ENCODE data around the gene GALNT12. TPM values are rescaled to one million over a fixed set of nuclear protein-coding genes. Genes with fewer than 3 reads are reported as not detected.

The GALNT12 gene
- total RNA-seq, 1 donor from 2014 or later, result not detected

GRCh38 chr9:98864281-98865174, 57.1 kb downstream of the GALNT12 start:
- no peak for DNase-seq (ENCODE audit: extremely low spot score, unreplicated experiment)
- Mint-ChIP-seq H3K27ac (ENCODE audit: unreplicated experiment) (no peak overlapping the region), H3K36me3 (ENCODE audit: unreplicated experiment) (no peaks in the 10 kb centered on the region), H3K27me3 (ENCODE audit: unreplicated experiment) (peaks cover 50% of the 10 kb centered on the region), H3K4me3 (ENCODE audit: unreplicated experiment) (no peak overlapping the region), H3K9me3 (ENCODE audit: unreplicated experiment) (peaks cover 4% of the 10 kb centered on the region), H3K4me1 (ENCODE audit: unreplicated experiment) (peaks cover 21% of the 10 kb centered on the region)
- TF ChIP-seq, protein P1, sequence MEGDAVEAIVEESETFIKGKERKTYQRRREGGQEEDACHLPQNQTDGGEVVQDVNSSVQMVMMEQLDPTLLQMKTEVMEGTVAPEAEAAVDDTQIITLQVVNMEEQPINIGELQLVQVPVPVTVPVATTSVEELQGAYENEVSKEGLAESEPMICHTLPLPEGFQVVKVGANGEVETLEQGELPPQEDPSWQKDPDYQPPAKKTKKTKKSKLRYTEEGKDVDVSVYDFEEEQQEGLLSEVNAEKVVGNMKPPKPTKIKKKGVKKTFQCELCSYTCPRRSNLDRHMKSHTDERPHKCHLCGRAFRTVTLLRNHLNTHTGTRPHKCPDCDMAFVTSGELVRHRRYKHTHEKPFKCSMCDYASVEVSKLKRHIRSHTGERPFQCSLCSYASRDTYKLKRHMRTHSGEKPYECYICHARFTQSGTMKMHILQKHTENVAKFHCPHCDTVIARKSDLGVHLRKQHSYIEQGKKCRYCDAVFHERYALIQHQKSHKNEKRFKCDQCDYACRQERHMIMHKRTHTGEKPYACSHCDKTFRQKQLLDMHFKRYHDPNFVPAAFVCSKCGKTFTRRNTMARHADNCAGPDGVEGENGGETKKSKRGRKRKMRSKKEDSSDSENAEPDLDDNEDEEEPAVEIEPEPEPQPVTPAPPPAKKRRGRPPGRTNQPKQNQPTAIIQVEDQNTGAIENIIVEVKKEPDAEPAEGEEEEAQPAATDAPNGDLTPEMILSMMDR (IDR thresholded peaks at IDR 0.05), result no peak

DNA sequence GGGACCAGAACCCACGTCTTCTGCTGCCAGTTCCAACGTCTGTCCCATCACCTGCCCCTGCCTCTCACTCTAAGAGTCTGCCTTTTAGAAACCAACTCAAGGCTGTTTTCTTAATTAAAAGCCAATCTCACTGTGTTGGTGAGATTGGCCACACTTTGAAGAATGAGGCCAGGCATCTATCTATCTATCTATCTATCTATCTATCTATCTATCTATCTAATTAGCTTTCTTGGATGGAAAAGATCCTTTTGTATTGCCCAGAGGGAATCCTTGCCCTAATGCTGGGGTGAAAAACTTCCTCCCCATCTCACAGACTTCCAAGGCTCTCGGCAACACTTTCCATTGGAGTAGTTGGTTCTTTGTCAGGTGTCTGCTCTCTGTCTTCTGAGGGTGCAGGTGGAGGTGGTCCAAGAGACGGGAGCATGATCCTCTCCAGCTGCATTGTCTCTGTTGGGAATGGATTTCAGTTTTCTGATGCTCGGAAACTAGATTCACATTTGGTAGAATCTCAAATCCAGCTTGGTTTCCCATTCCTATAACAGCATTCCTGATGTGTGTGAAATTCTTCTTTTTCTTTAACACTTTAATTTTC, 57.9 kb downstream of the GALNT12 start:
- H3K36me3 Mint-ChIP-seq (ENCODE audit: unreplicated experiment), result no peaks in the 10 kb centered on the region
- TF ChIP-seq, protein P1 (IDR thresholded peaks at IDR 0.05), result no peak
- peaks cover 4% of the 10 kb centered on the region for H3K9me3 Mint-ChIP-seq (ENCODE audit: unreplicated experiment)
- H3K27ac Mint-ChIP-seq (ENCODE audit: unreplicated experiment), result no peak overlapping the region
- peaks cover 43% of the 10 kb centered on the region for H3K27me3 Mint-ChIP-seq (ENCODE audit: unreplicated experiment)
- no peak for DNase-seq (ENCODE audit: extremely low spot score, unreplicated experiment)
- peaks cover 21% of the 10 kb centered on the region for H3K4me1 Mint-ChIP-seq (ENCODE audit: unreplicated experiment)
- H3K4me3 Mint-ChIP-seq (ENCODE audit: unreplicated experiment), result no peak overlapping the region

DNA sequence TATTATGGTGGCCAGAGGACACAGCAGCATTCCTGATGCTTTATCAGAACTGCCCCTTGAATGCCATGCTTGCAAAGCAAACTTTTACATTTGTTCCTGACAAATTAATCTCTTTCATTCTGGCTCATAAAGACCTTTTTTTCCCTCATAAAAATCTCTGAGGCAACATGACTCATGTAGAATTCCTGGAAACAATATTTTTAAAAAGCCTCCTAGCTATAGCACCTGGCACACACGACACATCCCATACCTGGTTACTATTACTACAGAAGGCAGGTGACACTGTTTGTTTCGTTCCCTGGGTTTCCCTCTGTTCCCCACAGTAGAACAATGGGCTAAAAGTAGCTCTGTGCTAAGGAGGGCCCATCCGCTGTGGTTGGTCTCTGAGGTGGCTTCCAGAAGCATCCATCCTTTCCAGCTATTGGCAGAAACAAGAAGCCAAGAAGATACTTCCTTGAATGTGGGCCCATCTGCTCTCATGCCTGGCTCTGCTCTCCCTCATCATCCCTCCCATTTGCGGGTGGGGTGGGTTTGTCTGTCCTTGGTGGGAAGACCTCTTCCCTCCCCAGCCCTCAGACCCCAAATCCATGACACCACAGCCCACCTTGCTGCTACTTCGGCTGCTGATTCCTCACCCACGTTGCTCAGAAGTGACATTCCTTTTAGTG, 59.1 kb downstream of the GALNT12 start:
- Mint-ChIP-seq H3K4me1 (ENCODE audit: unreplicated experiment) (peaks cover 16% of the 10 kb centered on the region), H3K4me3 (ENCODE audit: unreplicated experiment) (no peak overlapping the region), H3K36me3 (ENCODE audit: unreplicated experiment) (no peaks in the 10 kb centered on the region), H3K27me3 (ENCODE audit: unreplicated experiment) (peaks cover 54% of the 10 kb centered on the region), H3K9me3 (ENCODE audit: unreplicated experiment) (peaks cover 4% of the 10 kb centered on the region), H3K27ac (ENCODE audit: unreplicated experiment) (no peak overlapping the region)
- TF ChIP-seq, protein P1 (IDR thresholded peaks at IDR 0.05), result no peak
- no peak for DNase-seq (ENCODE audit: extremely low spot score, unreplicated experiment)

- Mint-ChIP-seq H3K27ac (ENCODE audit: unreplicated experiment) (no peak overlapping the region), H3K27me3 (ENCODE audit: unreplicated experiment) (peaks cover 58% of the 10 kb centered on the region), H3K36me3 (ENCODE audit: unreplicated experiment) (no peaks in the 10 kb centered on the region), H3K9me3 (ENCODE audit: unreplicated experiment) (peaks cover 4% of the 10 kb centered on the region), H3K4me1 (ENCODE audit: unreplicated experiment) (peaks cover 13% of the 10 kb centered on the region), H3K4me3 (ENCODE audit: unreplicated experiment) (no peak overlapping the region)
- TF ChIP-seq, protein P1 (IDR thresholded peaks at IDR 0.05), result no peak
- no peak for DNase-seq (ENCODE audit: extremely low spot score, unreplicated experiment)
Observed at GRCh38 chr9:98867103-98867428, 59.6 kb downstream of the GALNT12 start.
